Loucy (cell line): ENCODE results near the gene CCDC187.
A peak's percentile ranks its signal among the peaks of the same experiment; 100 is the strongest.

Experiments
- H2AFZ ChIP-seq: fragments of 200-600 bp; sonication (generic); 2 replicates; pipeline ENCODE4 v1.6.0; 2016; ENCODE audit warnings: antibody characterized with exemption, mild to moderate bottlenecking, low read length, moderate library complexity
- H3F3A ChIP-seq: fragments of 200-600 bp; 2 replicates; pipeline ENCODE4 v1.6.0; 2016; ENCODE audit warnings: antibody characterized with exemption, low read depth, mild to moderate bottlenecking
- H3K27me3 ChIP-seq: fragments of 200-600 bp; sonication (generic); 2 replicates; pipeline ENCODE4 v1.6.1; 2014; ENCODE audit warnings: low read length, mild to moderate bottlenecking; ENCODE audit not compliant: insufficient read depth, poor library complexity, severe bottlenecking
- H3K36me3 ChIP-seq: fragments of 200-600 bp; sonication (generic); 2 replicates; pipeline ENCODE4 v1.6.1; 2016; ENCODE audit warnings: low read length; ENCODE audit not compliant: insufficient read depth
- H3K4me1 ChIP-seq: fragments of 200-600 bp; sonication (generic); 2 replicates; pipeline ENCODE4 v1.5.1; 2014; ENCODE audit warnings: low read length, mild to moderate bottlenecking; ENCODE audit not compliant: insufficient read depth, poor library complexity, severe bottlenecking
- H3K4me2 ChIP-seq: fragments of 200-600 bp; sonication (generic); 2 replicates; pipeline ENCODE4 v1.6.0; 2014; ENCODE audit warnings: antibody characterized with exemption, low read length, low read depth, mild to moderate bottlenecking; ENCODE audit not compliant: poor library complexity, severe bottlenecking
- H3K4me3 ChIP-seq: fragments of 200-600 bp; sonication (generic); 2 replicates; pipeline ENCODE4 v1.5.1; 2014; ENCODE audit warnings: low read length, mild to moderate bottlenecking, mixed read lengths; ENCODE audit not compliant: poor library complexity, severe bottlenecking
- H3K79me2 ChIP-seq: fragments of 200-600 bp; sonication (generic); 2 replicates; pipeline ENCODE4 v1.6.1; 2014; ENCODE audit warnings: low read length; ENCODE audit not compliant: insufficient read depth
- H3K9ac ChIP-seq: fragments of 200-600 bp; sonication (generic); 2 replicates; pipeline ENCODE4 v1.6.0; 2014; ENCODE audit warnings: mild to moderate bottlenecking, low read depth, low read length, moderate library complexity; ENCODE audit not compliant: poor library complexity, severe bottlenecking
- H3K9me2 ChIP-seq: fragments of 200-600 bp; sonication (generic); replicated peaks from 2 replicates; pipeline ENCODE4 v1.6.1; 2016; ENCODE audit warnings: low read depth, low read length, mixed read lengths
- H3K9me3 ChIP-seq: fragments of 200-600 bp; sonication (generic); 2 replicates; pipeline ENCODE4 v1.6.1; 2014; ENCODE audit warnings: mild to moderate bottlenecking, antibody characterized with exemption, low read length, low read depth; ENCODE audit not compliant: insufficient read depth
- H4K20me1 ChIP-seq: fragments of 200-600 bp; sonication (generic); 2 replicates; pipeline ENCODE4 v1.6.0; 2014; ENCODE audit warnings: antibody characterized with exemption, low read length, mild to moderate bottlenecking; ENCODE audit not compliant: insufficient read depth, poor library complexity, severe bottlenecking
- CTCF ChIP-seq: fragments of 200-600 bp; sonication (generic); conservative IDR thresholded peaks from 2 replicates; pipeline ENCODE4 v1.5.1; 2014; ENCODE audit warnings: mild to moderate bottlenecking, antibody characterized with exemption, low read length
- EZH2phosphoT487 ChIP-seq: fragments of 200-600 bp; IDR thresholded peaks from 2 replicates; pipeline ENCODE4 v1.6.1; 2018; ENCODE audit warnings: antibody characterized with exemption, mild to moderate bottlenecking, moderate library complexity, borderline replicate concordance

CCDC187 gene

GRCh38 chr9:136245219-136246150, 58.4 kb downstream of the CCDC187 start, which contains the start of gene QSOX2:
QSOX2 (minus strand) TSS chr9:136245812; CDS start chr9:136245803, 9 bp downstream.
- peak within 1 kb of the TSS; percentile 79; the same call in 1 of the 2 replicates for H2AFZ ChIP-seq
- peaks cover 47% of the 10 kb centered on the region for H3K79me2 ChIP-seq

GRCh38 chr9:136244969-136245218, 59.0 kb downstream of the CCDC187 start:
- Histone ChIP-seq H3F3A (peaks cover 6% of the 10 kb centered on the region; the same call in 1 of the 2 replicates), H3K4me2 (peak overlapping the region; percentile 97), H3K4me3 (peak overlapping the region; percentile 90), H3K27me3 (no peaks in the 10 kb centered on the region), H3K4me1 (peaks cover 46% of the 10 kb centered on the region), H3K9me3 (no peaks in the 10 kb centered on the region), H3K79me2 (peaks cover 53% of the 10 kb centered on the region), H3K9me2 (no peaks in the 10 kb centered on the region), H4K20me1 (peaks cover 21% of the 10 kb centered on the region), H3K9ac (peak overlapping the region; percentile 75), H2AFZ (no peak overlapping the region), H3K36me3 (no peaks in the 10 kb centered on the region)
- no peak for TF ChIP-seq EZH2phosphoT487
- no peak for TF ChIP-seq CTCF

More at GRCh38 chr9:136245219-136246150, 58.4 kb downstream of the CCDC187 start, which contains the start of gene QSOX2:
- H3K4me3 ChIP-seq, result peak within 1 kb of the TSS; percentile 90
- H3K4me1 ChIP-seq, result peaks cover 40% of the 10 kb centered on the region
- H3K9me2 ChIP-seq, result no peaks in the 10 kb centered on the region
- H3F3A ChIP-seq, result peaks cover 6% of the 10 kb centered on the region; the same call in 1 of the 2 replicates
- H3K4me2 ChIP-seq, result peak within 1 kb of the TSS; percentile 97
- peaks cover 21% of the 10 kb centered on the region for H4K20me1 ChIP-seq
- TF ChIP-seq CTCF (no peak), EZH2phosphoT487 (no peak)
- no peaks in the 10 kb centered on the region for H3K36me3 ChIP-seq
- H3K27me3 ChIP-seq, result no peaks in the 10 kb centered on the region
- H3K9ac ChIP-seq, result peak within 1 kb of the TSS; percentile 75
- no peaks in the 10 kb centered on the region for H3K9me3 ChIP-seq

- no peaks in the 10 kb centered on the region for H3K9me2 ChIP-seq
- H3K79me2 ChIP-seq, result peaks cover 58% of the 10 kb centered on the region
- peaks cover 23% of the 10 kb centered on the region for H4K20me1 ChIP-seq
- H3K4me3 ChIP-seq, result peak overlapping the region; percentile 90
- no peaks in the 10 kb centered on the region for H3K27me3 ChIP-seq
- TF ChIP-seq EZH2phosphoT487 (no peak), CTCF (no peak)
- H3F3A ChIP-seq, result peaks cover 6% of the 10 kb centered on the region; the same call in 1 of the 2 replicates
- H3K36me3 ChIP-seq, result no peaks in the 10 kb centered on the region
- no peaks in the 10 kb centered on the region for H3K9me3 ChIP-seq
- H2AFZ ChIP-seq, result no peak overlapping the region
- H3K4me1 ChIP-seq, result peaks cover 52% of the 10 kb centered on the region
- H3K4me2 ChIP-seq, result peak overlapping the region; percentile 97
- H3K9ac ChIP-seq, result peak overlapping the region; percentile 75
Observed at GRCh38 chr9:136244122-136244968, 59.5 kb downstream of the CCDC187 start.
